Peyer's patch (tissue), 4 donors: ENCODE measurements around the gene MTERF1. TPM values are rescaled to one million over a fixed set of nuclear protein-coding genes. Genes with fewer than 3 reads are reported as not detected.
"Not testable (repeated sequence)": the region's sequence is repeated elsewhere in the genome, so short reads cannot be mapped to it uniquely, and the experiment has no call there.

ENCODE experiments used
- DNase-seq, 3 donors: peaks; one replicate each; pipeline ENCODE4 v3.0.0-alpha.2; 2017 to 2019
- H3K27ac ChIP-seq, 4 donors: fragments of 200-600 bp; sonication (generic); one replicate each; pipeline ENCODE4 v1.5.1; 2016 to 2019
- H3K27me3 ChIP-seq, 2 donors: fragments of 200-600 bp; sonication (generic); one replicate each; pipeline ENCODE4 v1.5.1; 2019
- H3K36me3 ChIP-seq, 3 donors: fragments of 200-600 bp; sonication (generic); one replicate each; pipeline ENCODE4 v1.5.1; 2016 to 2019
- H3K4me1 ChIP-seq, 4 donors: fragments of 200-600 bp; sonication (generic); one replicate each; pipeline ENCODE4 v1.5.1; 2016 to 2019
- H3K4me3 ChIP-seq, 4 donors: fragments of 200-600 bp; sonication (generic); 1 replicate in 3 of 4; 2 replicates in 1 of 4; pipeline ENCODE4 v1.5.1; 2016 to 2019; ENCODE audit warnings: mild to moderate bottlenecking in 1 of 4
- H3K9me3 ChIP-seq, 4 donors: fragments of 200-600 bp; sonication (generic); one replicate each; pipeline ENCODE4 v1.5.1; 2016 to 2019; ENCODE audit warnings: mild to moderate bottlenecking in 1 of 4
- CTCF ChIP-seq, 6 experiments: fragments of 450-650 bp in 4 of 6; fragments of 200-600 bp in 2 of 6; sonication (generic) in 1 of 6; IDR thresholded peaks; one replicate each; pipeline ENCODE4 v1.5.1; 2017 to 2019; ENCODE audit warnings: antibody characterized with exemption in 6 of 6, mild to moderate bottlenecking in 3 of 6, moderate library complexity in 1 of 6
- POLR2A ChIP-seq, 2 donors: fragments of 450-650 bp; IDR thresholded peaks; one replicate each; pipeline ENCODE4 v1.5.1; 2017; ENCODE audit warnings: antibody characterized with exemption in 2 of 2, mild to moderate bottlenecking in 2 of 2, moderate library complexity in 2 of 2
- total RNA-seq, 4 donors: library from RNA; depleted of rRNA; stranded (reverse); fragments of >200 nt; gene quantifications; one replicate each; pipeline ENCODE4 v1.1.0, GENCODE V29; 2016

MTERF1 gene
- total RNA-seq, 4 donors from 2014 or later = 6.8 to 17.3 (median 11.8) TPM

GRCh38 chr7:91892099-91892705 lies 11.7 kb upstream of the MTERF1 start:
- no peak for TF ChIP-seq CTCF (IDR thresholded peaks at IDR 0.05)
- TF ChIP-seq POLR2A (IDR thresholded peaks at IDR 0.05) = no peak
- Histone ChIP-seq H3K4me3 (no peak overlapping the region), H3K27me3 (no peaks in the 10 kb centered on the region), H3K36me3 (no peaks in the 10 kb centered on the region), H3K4me1 (no peaks in the 10 kb centered on the region), H3K27ac (no peak overlapping the region), H3K9me3 (no peaks in the 10 kb centered on the region)
- DNase-seq = no peak

- H3K4me1 ChIP-seq, H3K36me3 ChIP-seq, H3K27ac ChIP-seq, H3K9me3 ChIP-seq, H3K4me3 ChIP-seq, H3K27me3 ChIP-seq, DNase-seq: not testable (repeated sequence)
Measured at GRCh38 chr7:91888271-91889175, 8.0 kb upstream of the MTERF1 start.

- H3K4me1 ChIP-seq, H3K27me3 ChIP-seq, H3K27ac ChIP-seq, H3K36me3 ChIP-seq, H3K9me3 ChIP-seq, DNase-seq, H3K4me3 ChIP-seq: not testable (repeated sequence)
Measured at GRCh38 chr7:91887336-91888213, 7.1 kb upstream of the MTERF1 start.

- TF ChIP-seq CTCF (IDR thresholded peaks at IDR 0.05) = no peak
- no peak for TF ChIP-seq POLR2A (IDR thresholded peaks at IDR 0.05)
- H3K27ac ChIP-seq = no peak overlapping the region
Measured at GRCh38 chr7:91883676-91884362, 3.3 kb upstream of the MTERF1 start.

GRCh38 chr7:91880016-91880412 lies 488 bp downstream of the MTERF1 start:
- Histone ChIP-seq H3K4me1 (peaks cover 0 to 7% (median 3%) of the 10 kb centered on the region in 4 donors), H3K36me3 (no peaks in the 10 kb centered on the region), H3K27me3 (no peaks in the 10 kb centered on the region), H3K9me3 (no peaks in the 10 kb centered on the region), H3K4me3 (peak overlapping the region; percentile 47 to 92 (median 70)), H3K27ac (peak overlapping the region in 3 of 4 donors; percentile 42 to 48 (median 44))
- TF ChIP-seq CTCF (IDR thresholded peaks at IDR 0.05) (no peak), POLR2A (IDR thresholded peaks at IDR 0.05) (no peak)
- DNase-seq = no peak

More at GRCh38 chr7:91883676-91884362, 3.3 kb upstream of the MTERF1 start:
- H3K36me3 ChIP-seq = no peaks in the 10 kb centered on the region
- H3K9me3 ChIP-seq = no peaks in the 10 kb centered on the region
- no peak for DNase-seq
- H3K4me3 ChIP-seq = no peak overlapping the region
- H3K4me1 ChIP-seq = peaks cover 0 to 7% (median 3%) of the 10 kb centered on the region in 4 donors
- no peaks in the 10 kb centered on the region for H3K27me3 ChIP-seq
